CD4-positive, alpha-beta memory T cell (primary cell): ENCODE data around the gene HOXA5. TPM values are rescaled to one million over a fixed set of nuclear protein-coding genes. Genes with fewer than 3 reads are reported as not detected.

Experiments used
- CTCF ChIA-PET: fragments of 350-600 bp; sonication (Branson Sonifier 250); formaldehyde crosslinking; loops from one replicate; lab custom pipeline; 2021; ENCODE audit warnings: inconsistent platforms; ENCODE audit not compliant: partially characterized antibody; lab: Charles Lee
- POLR2A ChIA-PET: fragments of 350-600 bp; sonication (Branson Sonifier 250); formaldehyde crosslinking; loops from one replicate; lab custom pipeline; 2021; ENCODE audit not compliant: partially characterized antibody; lab: Charles Lee
- DNase-seq, 5 donors: peaks; one replicate each; pipeline versions ENCODE4 v3.0.0 to v3.0.0-alpha.2; 2020 to 2022; ENCODE audit warnings: mixed read lengths in 1 of 5
- H3K27ac ChIP-seq: one replicate; pipeline ENCODE4 v1.7.0; 2013; ENCODE audit warnings: low read depth, low read length
- H3K27me3 ChIP-seq: 2 replicates; pipeline ENCODE4 v1.7.0; 2013; ENCODE audit warnings: mild to moderate bottlenecking, low read length, moderate library complexity; ENCODE audit not compliant: insufficient read depth
- H3K36me3 ChIP-seq: 2 replicates; pipeline ENCODE4 v1.7.0; 2013; ENCODE audit warnings: mild to moderate bottlenecking, low read length, moderate library complexity; ENCODE audit not compliant: insufficient read depth
- H3K4me1 ChIP-seq: 2 replicates; pipeline ENCODE4 v1.7.0; 2013; ENCODE audit warnings: mild to moderate bottlenecking, low read length, moderate library complexity; ENCODE audit not compliant: insufficient read depth
- H3K4me3 ChIP-seq, 2 donors: one replicate each; pipeline ENCODE4 v1.7.0; 2013; ENCODE audit warnings: low read length in 2 of 2, mild to moderate bottlenecking in 1 of 2
- H3K9me3 ChIP-seq, 2 donors: one replicate each; pipeline ENCODE4 v1.7.0; 2013; ENCODE audit warnings: low read length in 2 of 2, control low read depth in 1 of 2; ENCODE audit not compliant: control insufficient read depth in 1 of 2
- H3K27ac Mint-ChIP-seq, 7 donors: one replicate each; pipeline ENCODE4 v1.8.0; 2020 to 2021; ENCODE audit warnings: mixed read lengths in 7 of 7, mild to moderate bottlenecking in 6 of 7, inconsistent platforms in 3 of 7, moderate library complexity in 3 of 7
- H3K27me3 Mint-ChIP-seq, 2 donors: one replicate each; pipeline ENCODE4 v1.8.0; 2020 to 2021; ENCODE audit warnings: mixed read lengths in 2 of 2
- H3K36me3 Mint-ChIP-seq, 2 donors: one replicate each; pipeline ENCODE4 v1.8.0; 2020 to 2021; ENCODE audit warnings: mixed read lengths in 2 of 2, inconsistent platforms in 1 of 2, mild to moderate bottlenecking in 1 of 2
- H3K4me1 Mint-ChIP-seq, 4 donors: one replicate each; pipeline ENCODE4 v1.8.0; 2020 to 2021; ENCODE audit warnings: mixed read lengths in 4 of 4, mild to moderate bottlenecking in 1 of 4
- H3K4me3 Mint-ChIP-seq, 8 donors: one replicate each; pipeline ENCODE4 v1.8.0; 2020 to 2021; ENCODE audit warnings: mixed read lengths in 8 of 8, mild to moderate bottlenecking in 7 of 8, moderate library complexity in 6 of 8, inconsistent platforms in 3 of 8
- H3K9me3 Mint-ChIP-seq, 8 donors: one replicate each; pipeline ENCODE4 v1.8.0; 2020 to 2021; ENCODE audit warnings: mixed read lengths in 8 of 8, mild to moderate bottlenecking in 5 of 8, inconsistent platforms in 3 of 8, moderate library complexity in 1 of 8
- intact Hi-C: fragments of 100-400 bp; cut with micrococcal nuclease; formaldehyde crosslinking; loops from one replicate; pipeline ENCODE4 v1.15.1; 2023
- polyA plus RNA-seq, 2 donors: library from polyadenylated mRNA; unstranded; fragments of 300-500 nt; fragmentation: Illumina TruSeq; gene quantifications; one replicate each; pipeline ENCODE4 v1.2.3, GENCODE V29; 2021
- total RNA-seq, 2 experiments: library from RNA; stranded (reverse); gene quantifications; one replicate each; pipeline ENCODE4 v1.2.3, GENCODE V29; 2021

HOXA5 gene
- total and polyA plus RNA-seq, 4 experiments from 2014 or later, result not detected

- H3K27ac Mint-ChIP-seq, result peak overlapping the region in 2 of 7 donors; percentile 53 to 89
- H3K9me3 ChIP-seq, result no peaks in the 10 kb centered on the region
- H3K4me1 Mint-ChIP-seq, result peaks cover 20 to 40% (median 28%) of the 10 kb centered on the region in 4 donors
- H3K27me3 ChIP-seq, result peaks cover 57% of the 10 kb centered on the region
- CTCF ChIA-PET, result interaction anchor here (0.6 to 1.6 kb wide), 4 partner anchors 9 to 41 kb away, joined by 3 to 6 read pairs (median 5); no protein-coding TSS in a partner anchor
- no peak overlapping the region for H3K4me3 ChIP-seq
- H3K36me3 Mint-ChIP-seq, result peaks cover 1 to 4% of the 10 kb centered on the region in 2 donors
- peaks cover 40% of the 10 kb centered on the region for H3K4me1 ChIP-seq
- H3K4me3 Mint-ChIP-seq, result peak overlapping the region in 1 of 8 donors; percentile 35
- H3K36me3 ChIP-seq, result no peaks in the 10 kb centered on the region
- POLR2A ChIA-PET, result interaction anchor here (1.2 kb wide), 1 partner anchor 9 kb away, joined by 3 read pairs; no protein-coding TSS in a partner anchor
- H3K27ac ChIP-seq, result no peak overlapping the region
- intact Hi-C loops, result no loop called here
- no peak for DNase-seq
- H3K27me3 Mint-ChIP-seq, result peaks cover 58 to 70% of the 10 kb centered on the region in 2 donors
- H3K9me3 Mint-ChIP-seq, result peaks cover 0 to 15% (median 1%) of the 10 kb centered on the region in 8 donors
Observed at GRCh38 chr7:27181795-27182275, 38.4 kb upstream of the HOXA5 start.

- peaks cover 58 to 73% of the 10 kb centered on the region in 2 donors for H3K27me3 Mint-ChIP-seq
- ChIA-PET CTCF (interaction anchor here (0.6 to 4.4 kb wide), 16 partner anchors 8 to 1325 kb away, joined by 3 to 38 read pairs (median 6); no protein-coding TSS in a partner anchor), POLR2A (interaction anchor here (0.6 kb wide), 1 partner anchor 8 kb away, joined by 4 read pairs; no protein-coding TSS in a partner anchor)
- Histone ChIP-seq H3K9me3 (no peaks in the 10 kb centered on the region), H3K27me3 (peaks cover 45% of the 10 kb centered on the region), H3K4me3 (no peak overlapping the region), H3K36me3 (no peaks in the 10 kb centered on the region), H3K4me1 (peaks cover 31% of the 10 kb centered on the region), H3K27ac (no peak overlapping the region)
- peak overlapping the region in 2 of 8 donors; percentile 20 to 36 for H3K4me3 Mint-ChIP-seq
- no peak for DNase-seq
- H3K9me3 Mint-ChIP-seq, result peaks cover 0 to 11% (median under 1%) of the 10 kb centered on the region in 8 donors
- intact Hi-C loops, result no loop called here
- H3K4me1 Mint-ChIP-seq, result peaks cover 13 to 30% (median 20%) of the 10 kb centered on the region in 4 donors
- peaks cover 0 to 4% of the 10 kb centered on the region in 2 donors for H3K36me3 Mint-ChIP-seq
- H3K27ac Mint-ChIP-seq, result peak overlapping the region in 3 of 7 donors; percentile 8 to 68 (median 65)
Observed at GRCh38 chr7:27180431-27181420, 37.2 kb upstream of the HOXA5 start.

- ChIA-PET CTCF (interaction anchor here (0.6 to 4.4 kb wide), 23 partner anchors 9 to 1324 kb away, joined by 3 to 38 read pairs (median 5); partner anchors contain the start of gene HIBADH), POLR2A (interaction anchor here (0.6 kb wide), 1 partner anchor 9 kb away, joined by 4 read pairs; no protein-coding TSS in a partner anchor)
- peak in 4 of 5 donors; percentile 49 to 63 (median 56) for DNase-seq
- intact Hi-C loops, result loop anchor here (1.0 kb wide), 1 partner anchor 11 kb away; no protein-coding TSS in a partner anchor
- Histone ChIP-seq H3K27me3 (peaks cover 45% of the 10 kb centered on the region), H3K9me3 (no peaks in the 10 kb centered on the region), H3K4me3 (no peak overlapping the region), H3K36me3 (no peaks in the 10 kb centered on the region), H3K4me1 (peaks cover 21% of the 10 kb centered on the region), H3K27ac (no peak overlapping the region)
- Mint-ChIP-seq H3K36me3 (peaks cover 0 to 4% of the 10 kb centered on the region in 2 donors), H3K4me1 (peaks cover 5 to 26% (median 12%) of the 10 kb centered on the region in 4 donors), H3K4me3 (peak overlapping the region; percentile 9 to 79 (median 68)), H3K9me3 (peaks cover 0 to 6% (median 0%) of the 10 kb centered on the region in 8 donors), H3K27me3 (peaks cover 57 to 71% of the 10 kb centered on the region in 2 donors), H3K27ac (peak overlapping the region in 1 of 7 donors; percentile 68)
Observed at GRCh38 chr7:27179503-27180430, 36.3 kb upstream of the HOXA5 start.

- Histone ChIP-seq H3K4me1 (peaks cover 23% of the 10 kb centered on the region), H3K27me3 (peaks cover 49% of the 10 kb centered on the region), H3K9me3 (no peaks in the 10 kb centered on the region), H3K4me3 (no peak overlapping the region), H3K36me3 (no peaks in the 10 kb centered on the region), H3K27ac (no peak overlapping the region)
- CTCF ChIA-PET, result interaction anchor here (0.6 to 4.4 kb wide), 21 partner anchors 8 to 1286 kb away, joined by 3 to 38 read pairs (median 5); partner anchors contain the start of genes HIBADH and HOXA3
- Mint-ChIP-seq H3K27me3 (peaks cover 57 to 72% of the 10 kb centered on the region in 2 donors), H3K4me3 (no peak overlapping the region), H3K36me3 (peaks cover 0 to 4% of the 10 kb centered on the region in 2 donors), H3K4me1 (peaks cover 3 to 28% (median 9%) of the 10 kb centered on the region in 4 donors), H3K27ac (peak overlapping the region in 1 of 7 donors; percentile 68), H3K9me3 (peaks cover 0 to 3% (median 0%) of the 10 kb centered on the region in 8 donors)
- no peak for DNase-seq
- POLR2A ChIA-PET, result interaction anchor here (0.6 to 1.0 kb wide), 2 partner anchors 9 to 561 kb away, joined by 3 read pairs; no protein-coding TSS in a partner anchor
- intact Hi-C loops, result loop anchor here (1.0 kb wide), 1 partner anchor 11 kb away; no protein-coding TSS in a partner anchor
Observed at GRCh38 chr7:27179030-27179429, 35.5 kb upstream of the HOXA5 start.

GRCh38 chr7:27178366-27178765 is 34.9 kb upstream of the HOXA5 start:
- intact Hi-C loops, result no loop called here
- peaks cover 2 to 24% (median 6%) of the 10 kb centered on the region in 4 donors for H3K4me1 Mint-ChIP-seq
- Histone ChIP-seq H3K9me3 (no peaks in the 10 kb centered on the region), H3K4me3 (no peak overlapping the region), H3K36me3 (no peaks in the 10 kb centered on the region), H3K27me3 (peaks cover 47% of the 10 kb centered on the region), H3K27ac (no peak overlapping the region), H3K4me1 (peaks cover 19% of the 10 kb centered on the region)
- H3K27me3 Mint-ChIP-seq, result peaks cover 53 to 68% of the 10 kb centered on the region in 2 donors
- peaks cover 0 to 3% (median 0%) of the 10 kb centered on the region in 8 donors for H3K9me3 Mint-ChIP-seq
- CTCF ChIA-PET, result interaction anchor here (0.6 to 4.4 kb wide), 16 partner anchors 8 to 1285 kb away, joined by 3 to 38 read pairs (median 5); partner anchors contain the start of genes HIBADH and HOXA3
- POLR2A ChIA-PET, result interaction anchor here (1.0 kb wide), 1 partner anchor 10 kb away, joined by 3 read pairs; no protein-coding TSS in a partner anchor
- peaks cover 0 to 4% of the 10 kb centered on the region in 2 donors for H3K36me3 Mint-ChIP-seq
- H3K4me3 Mint-ChIP-seq, result no peak overlapping the region
- no peak overlapping the region for H3K27ac Mint-ChIP-seq
- no peak for DNase-seq
